Forelimb muscle (tissue), 1 donor: ENCODE data around the gene PPM1F. TPM values are rescaled to one million over a fixed set of nuclear protein-coding genes. Genes with fewer than 3 reads are reported as not detected.

Experiments
- DNase-seq: peaks from one replicate; pipeline ENCODE4 v3.0.0-alpha.2; 2013; ENCODE audit warnings: low read depth
- polyA plus RNA-seq: library from polyadenylated mRNA; unstranded; fragments of 120-200 nt; gene quantifications from one replicate; pipeline ENCODE4 v1.2.1, GENCODE V29; 2013; ENCODE audit not compliant: insufficient read length

PPM1F gene
- 48.6 TPM for polyA plus RNA-seq

- DNase-seq, result peak; percentile 54
Measured at GRCh38 chr22:21952586-21953571, at the start of gene PPM1F. PPM1F (minus strand) TSS chr22:21952848; CDS start chr22:21946048, 6,800 bp downstream.

GRCh38 chr22:22001664-22002525 is 49.2 kb upstream of the PPM1F start:
- no peak for DNase-seq

- no peak for DNase-seq
Measured at GRCh38 chr22:21998595-21999247, 46.1 kb upstream of the PPM1F start.

GRCh38 chr22:21996175-21996720 is 43.6 kb upstream of the PPM1F start:
- no peak for DNase-seq

- no peak for DNase-seq
Measured at GRCh38 chr22:21995660-21996059, 43.0 kb upstream of the PPM1F start.

GRCh38 chr22:21994881-21995444 is 42.3 kb upstream of the PPM1F start:
- no peak for DNase-seq

GRCh38 chr22:21992593-21993237 is 40.1 kb upstream of the PPM1F start:
- DNase-seq, result no peak

GRCh38 chr22:21991774-21992173 is 39.1 kb upstream of the PPM1F start:
- DNase-seq, result no peak

- DNase-seq, result no peak
Measured at GRCh38 chr22:21991304-21991596, 38.6 kb upstream of the PPM1F start.

- no peak for DNase-seq
Measured at GRCh38 chr22:21990445-21991303, 38.0 kb upstream of the PPM1F start.

GRCh38 chr22:21989049-21989448 is 36.4 kb upstream of the PPM1F start:
- no peak for DNase-seq

GRCh38 chr22:21985214-21985613 is 32.6 kb upstream of the PPM1F start:
- DNase-seq, result no peak

GRCh38 chr22:21984793-21985192 is 32.1 kb upstream of the PPM1F start:
- DNase-seq, result no peak

- peak; percentile 44 for DNase-seq
Measured at GRCh38 chr22:21982338-21982965, 29.8 kb upstream of the PPM1F start, which contains the start of gene TOP3B. TOP3B (minus strand) TSS chr22:21982787; CDS start chr22:21975709, 7,078 bp downstream.

GRCh38 chr22:21981874-21982273 is 29.2 kb upstream of the PPM1F start:
- DNase-seq, result no peak

- no peak for DNase-seq
Measured at GRCh38 chr22:21980547-21980946, 27.9 kb upstream of the PPM1F start.

GRCh38 chr22:21978564-21979386 is 26.1 kb upstream of the PPM1F start:
- no peak for DNase-seq

- no peak for DNase-seq
Measured at GRCh38 chr22:21977814-21978213, 25.2 kb upstream of the PPM1F start.
